CD14-positive monocyte (primary cell): ENCODE measurements around the gene VARS1. TPM values are rescaled to one million over a fixed set of nuclear protein-coding genes. Genes with fewer than 3 reads are reported as not detected.

Experiments
- DNase-seq, 3 donors: peaks; one replicate each; pipeline ENCODE4 v3.0.0-alpha.2; 2011 to 2022
- H2AFZ ChIP-seq: 2 replicates; pipeline ENCODE4 v1.6.0; 2012; ENCODE audit warnings: mild to moderate bottlenecking, low read depth, low read length, inconsistent platforms; ENCODE audit not compliant: insufficient read depth, poor library complexity, severe bottlenecking
- H3K27ac ChIP-seq, 2 donors: 1 replicate in 1 of 2; 2 replicates in 1 of 2; pipeline ENCODE4 v1.5.1; 2012 to 2013; ENCODE audit warnings: low read length in 2 of 2, control low read depth in 1 of 2, inconsistent platforms in 1 of 2, low read depth in 1 of 2, mild to moderate bottlenecking in 1 of 2
- H3K27me3 ChIP-seq, 2 donors: one replicate each; pipeline versions ENCODE4 v1.6.0 to v1.6.1; 2011 to 2013; ENCODE audit warnings: low read length in 2 of 2; ENCODE audit not compliant: control insufficient read depth in 2 of 2, insufficient read depth in 2 of 2
- H3K36me3 ChIP-seq, 2 donors: replicated peaks in 1 of 2; 1 replicate in 1 of 2; 2 replicates in 1 of 2; pipeline versions ENCODE4 v1.5.1 to v1.6.1; 2012 to 2013; ENCODE audit warnings: low read length in 2 of 2, control low read depth in 1 of 2, inconsistent platforms in 1 of 2, mild to moderate bottlenecking in 1 of 2; ENCODE audit not compliant: insufficient read depth in 2 of 2, control insufficient read depth in 1 of 2
- H3K4me1 ChIP-seq, 2 donors: 1 replicate in 1 of 2; 2 replicates in 1 of 2; pipeline versions ENCODE4 v1.5.1 to v1.6.1; 2012 to 2013; ENCODE audit warnings: low read length in 2 of 2, control low read depth in 1 of 2, inconsistent platforms in 1 of 2, mild to moderate bottlenecking in 1 of 2, moderate library complexity in 1 of 2; ENCODE audit not compliant: insufficient read depth in 2 of 2, control insufficient read depth in 1 of 2
- H3K4me2 ChIP-seq: replicated peaks from 2 replicates; pipeline ENCODE3; 2012; ENCODE audit warnings: low read length, moderate library complexity, mild to moderate bottlenecking; ENCODE audit not compliant: poor library complexity, severe bottlenecking; ENCODE audit errors: extremely low read depth
- H3K4me3 ChIP-seq, 3 experiments: fragments of 200-600 bp in 1 of 3; sonication (generic) in 1 of 3; replicated peaks in 1 of 3; 1 replicate in 2 of 3; 2 replicates in 1 of 3; pipeline ENCODE4 v1.5.1; 2011 to 2013; ENCODE audit warnings: low read length in 3 of 3, mild to moderate bottlenecking in 3 of 3, control low read depth in 2 of 3, low read depth in 2 of 3, inconsistent platforms in 1 of 3, moderate library complexity in 1 of 3
- H3K79me2 ChIP-seq: 2 replicates; pipeline ENCODE4 v1.6.0; 2012; ENCODE audit warnings: mild to moderate bottlenecking, control low read depth, inconsistent platforms, low read length, moderate library complexity; ENCODE audit not compliant: insufficient read depth
- H3K9ac ChIP-seq: 2 replicates; pipeline ENCODE4 v1.6.0; 2017; ENCODE audit warnings: low read length, mild to moderate bottlenecking; ENCODE audit not compliant: insufficient read depth, poor library complexity, severe bottlenecking
- H3K9me3 ChIP-seq, 2 donors: replicated peaks in 1 of 2; 1 replicate in 1 of 2; 2 replicates in 1 of 2; pipeline versions ENCODE4 v1.5.1 to v1.6.1; 2012 to 2013; ENCODE audit warnings: low read length in 2 of 2, control low read depth in 1 of 2; ENCODE audit not compliant: control insufficient read depth in 1 of 2, insufficient read depth in 1 of 2
- H4K20me1 ChIP-seq: 2 replicates; pipeline ENCODE4 v1.6.0; 2012; ENCODE audit warnings: mild to moderate bottlenecking, low read length, control low read depth, moderate library complexity; ENCODE audit not compliant: insufficient read depth
- H3K27ac Mint-ChIP-seq, 7 donors: one replicate each; pipeline ENCODE4 v1.8.0; 2020; ENCODE audit warnings: mild to moderate bottlenecking in 7 of 7, mixed read lengths in 7 of 7, moderate library complexity in 6 of 7, inconsistent platforms in 2 of 7
- H3K27me3 Mint-ChIP-seq, 3 donors: one replicate each; pipeline ENCODE4 v1.8.0; 2021 to 2022; ENCODE audit warnings: low read depth in 3 of 3, mild to moderate bottlenecking in 3 of 3, mixed read lengths in 3 of 3, moderate library complexity in 3 of 3, inconsistent platforms in 1 of 3
- H3K36me3 Mint-ChIP-seq, 2 donors: one replicate each; pipeline ENCODE4 v1.8.0; 2020; ENCODE audit warnings: mixed read lengths in 2 of 2, inconsistent platforms in 1 of 2, mild to moderate bottlenecking in 1 of 2
- H3K4me1 Mint-ChIP-seq: one replicate; pipeline ENCODE4 v1.8.0; 2020; ENCODE audit warnings: mild to moderate bottlenecking, mixed read lengths
- H3K4me3 Mint-ChIP-seq, 2 donors: one replicate each; pipeline ENCODE4 v1.8.0; 2020; ENCODE audit warnings: mild to moderate bottlenecking in 2 of 2, mixed read lengths in 2 of 2, moderate library complexity in 1 of 2
- H3K9me3 Mint-ChIP-seq, 7 donors: one replicate each; pipeline ENCODE4 v1.8.0; 2020 to 2022; ENCODE audit warnings: mixed read lengths in 7 of 7, mild to moderate bottlenecking in 6 of 7, moderate library complexity in 6 of 7, inconsistent platforms in 2 of 7
- CTCF ChIP-seq: fragments of 200-600 bp; IDR thresholded peaks from one replicate; pipeline ENCODE4 v1.8.0; 2022; ENCODE audit warnings: antibody characterized with exemption, mild to moderate bottlenecking
- WGBS: methylation state at CpG from one replicate; pipeline ENCODE4 v1.1.5; 2013; ENCODE audit warnings: missing lambda C conversion rate; ENCODE audit not compliant: insufficient coverage; 5-methylcytosine and 5-hydroxymethylcytosine counted together
- intact Hi-C, 2 donors: fragments of 100-400 bp; cut with micrococcal nuclease; formaldehyde crosslinking; loops; one replicate each; pipeline versions ENCODE4 v1.15.0 to v1.15.1; 2023
- polyA plus RNA-seq, 3 donors: library from polyadenylated mRNA; depleted of rRNA in 1 of 3; unstranded in 2 of 3; stranded (reverse) in 1 of 3; fragments of 300-500 nt in 2 of 3; fragments of >200 nt in 1 of 3; fragmentation: Illumina TruSeq in 2 of 3; gene quantifications; 1 replicate in 2 of 3; 2 replicates in 1 of 3; pipeline ENCODE4 v1.2.3, GENCODE V29; 2012 to 2021

The VARS1 gene
- polyA plus RNA-seq, 3 donors: 22.2 to 28.9 (median 27.3) TPM

- TF ChIP-seq CTCF: no peak
- no peaks in the 10 kb centered on the region for H3K27me3 ChIP-seq
- H3K4me1 Mint-ChIP-seq: peaks cover 47% of the 10 kb centered on the region
- 82% methylated on average over 3 of the region's 15 CpGs for WGBS
- no peaks in the 10 kb centered on the region for H3K36me3 ChIP-seq
- intact Hi-C loops: loop anchor here (5.0 to 10.0 kb wide), 4 partner anchors 104 to 287 kb away; partner anchors contain the start of genes DDAH2 (in 2 of the 2), LY6G5C (in 2 of the 2), ATP6V1G2 (in 1 of the 2) and DDX39B (in 1 of the 2)
- H3K4me3 ChIP-seq: peak overlapping the region in 1 of 3 experiments; percentile 88
- peaks cover 2 to 7% of the 10 kb centered on the region in 2 donors for H3K36me3 Mint-ChIP-seq
- peak overlapping the region; percentile 51 to 80 for H3K4me3 Mint-ChIP-seq
- H3K9ac ChIP-seq: peak overlapping the region; percentile 21
- peak; percentile 23 to 37 (median 35) for DNase-seq
- peaks cover 9% of the 10 kb centered on the region for H4K20me1 ChIP-seq
- H3K27ac Mint-ChIP-seq: peak overlapping the region; percentile 87 to 95 (median 93)
- peaks cover 59% of the 10 kb centered on the region for H3K79me2 ChIP-seq
- H3K27ac ChIP-seq: peak overlapping the region; percentile 70 to 87
- no peaks in the 10 kb centered on the region for H3K9me3 Mint-ChIP-seq
- peaks cover 57 to 69% of the 10 kb centered on the region in 2 donors for H3K4me1 ChIP-seq
- no peaks in the 10 kb centered on the region for H3K27me3 Mint-ChIP-seq
- no peaks in the 10 kb centered on the region for H3K9me3 ChIP-seq
- no peak overlapping the region for H2AFZ ChIP-seq
- H3K4me2 ChIP-seq: peak overlapping the region; percentile 97
These were observed 36.0 kb upstream of the VARS1 start for GRCh38 chr6:31831350-31832215.

GRCh38 chr6:31830886-31831335 lies 35.4 kb upstream of the VARS1 start:
- H3K4me1 Mint-ChIP-seq: peaks cover 46% of the 10 kb centered on the region
- H3K4me3 Mint-ChIP-seq: peak overlapping the region; percentile 80 to 96
- Histone ChIP-seq H4K20me1 (peaks cover 4% of the 10 kb centered on the region), H3K79me2 (peaks cover 52% of the 10 kb centered on the region), H3K4me2 (peak overlapping the region; percentile 97), H3K9ac (peak overlapping the region; percentile 0), H3K4me1 (peaks cover 55 to 69% of the 10 kb centered on the region in 2 donors), H3K27me3 (no peaks in the 10 kb centered on the region), H3K4me3 (peak overlapping the region; percentile 63 to 88 (median 77)), H2AFZ (peak overlapping the region; percentile 29), H3K27ac (peak overlapping the region; percentile 64 to 76), H3K36me3 (no peaks in the 10 kb centered on the region), H3K9me3 (no peaks in the 10 kb centered on the region)
- H3K36me3 Mint-ChIP-seq: peaks cover 0 to under 1% of the 10 kb centered on the region in 2 donors
- no peaks in the 10 kb centered on the region for H3K27me3 Mint-ChIP-seq
- no peak for DNase-seq
- WGBS: 50% methylated on average over 2 of the region's 6 CpGs
- intact Hi-C loops: loop anchor here (5.0 to 10.0 kb wide), 4 partner anchors 104 to 286 kb away; partner anchors contain the start of genes DDAH2 (in 2 of the 2), LY6G5C (in 2 of the 2), ATP6V1G2 (in 1 of the 2) and DDX39B (in 1 of the 2)
- peak overlapping the region; percentile 87 to 95 (median 93) for H3K27ac Mint-ChIP-seq
- no peaks in the 10 kb centered on the region for H3K9me3 Mint-ChIP-seq
- no peak for TF ChIP-seq CTCF
